Astrocyte (in vitro differentiated cells and primary cell): ENCODE data around the gene NR5A1. TPM values are rescaled to one million over a fixed set of nuclear protein-coding genes. Genes with fewer than 3 reads are reported as not detected.

ENCODE experiments used
- DNase-seq: peaks from one replicate; pipeline ENCODE4 v3.0.0-alpha.2; 2010; ENCODE audit warnings: low read depth
- FAIRE-seq: peaks from 2 replicates; lab custom pipeline; 2011; peaks lifted over from hg19 to GRCh38; lab: Jason Lieb, UNC
- H2AFZ ChIP-seq: 2 replicates; pipeline ENCODE4 v1.6.0; 2012; ENCODE audit warnings: low read depth, low read length, inconsistent platforms
- H3K27ac ChIP-seq: 2 replicates; pipeline ENCODE4 v1.5.1; 2011; ENCODE audit warnings: low read depth, low read length, inconsistent platforms
- H3K27me3 ChIP-seq: 2 replicates; pipeline ENCODE4 v1.6.0; 2011; ENCODE audit warnings: low read length, inconsistent platforms; ENCODE audit not compliant: insufficient read depth
- H3K36me3 ChIP-seq: 2 replicates; pipeline ENCODE4 v1.5.1; 2011; ENCODE audit warnings: low read length, inconsistent platforms; ENCODE audit not compliant: insufficient read depth
- H3K4me1 ChIP-seq: 2 replicates; pipeline ENCODE4 v1.5.1; 2011; ENCODE audit warnings: low read length, inconsistent platforms; ENCODE audit not compliant: insufficient read depth
- H3K4me2 ChIP-seq: 2 replicates; pipeline ENCODE4 v1.6.0; 2012; ENCODE audit warnings: low read length, inconsistent platforms
- H3K4me3 ChIP-seq: 2 replicates; pipeline ENCODE4 v1.5.1; 2011; ENCODE audit warnings: low read depth, mild to moderate bottlenecking, low read length, inconsistent platforms; ENCODE audit not compliant: insufficient read depth
- H3K79me2 ChIP-seq: 2 replicates; pipeline ENCODE4 v1.6.0; 2012; ENCODE audit warnings: mild to moderate bottlenecking, low read length, inconsistent platforms; ENCODE audit not compliant: insufficient read depth
- H3K9ac ChIP-seq: 2 replicates; pipeline ENCODE4 v1.6.0; 2012; ENCODE audit warnings: mild to moderate bottlenecking, low read length, inconsistent platforms
- H3K9me3 ChIP-seq: 2 replicates; pipeline ENCODE4 v1.5.1; 2012; ENCODE audit warnings: low read depth, mild to moderate bottlenecking, low read length, inconsistent platforms; ENCODE audit not compliant: insufficient read depth
- H4K20me1 ChIP-seq: 2 replicates; pipeline ENCODE4 v1.6.0; 2012; ENCODE audit warnings: low read length, inconsistent platforms; ENCODE audit not compliant: insufficient read depth
- H3K27ac Mint-ChIP-seq: one replicate; pipeline ENCODE4 v1.8.0; 2021; ENCODE audit warnings: mild to moderate bottlenecking, mixed read lengths; ENCODE audit not compliant: unreplicated experiment
- H3K27me3 Mint-ChIP-seq: one replicate; pipeline ENCODE4 v1.8.0; 2021; ENCODE audit warnings: low read depth, mixed read lengths; ENCODE audit not compliant: unreplicated experiment
- H3K36me3 Mint-ChIP-seq: one replicate; pipeline ENCODE4 v1.8.0; 2021; ENCODE audit warnings: low read depth, mixed read lengths; ENCODE audit not compliant: unreplicated experiment
- H3K4me1 Mint-ChIP-seq: one replicate; pipeline ENCODE4 v1.8.0; 2021; ENCODE audit warnings: low read depth, mixed read lengths; ENCODE audit not compliant: unreplicated experiment
- H3K4me3 Mint-ChIP-seq: one replicate; pipeline ENCODE4 v1.8.0; 2021; ENCODE audit warnings: mild to moderate bottlenecking, moderate library complexity, mixed read lengths; ENCODE audit not compliant: unreplicated experiment
- H3K9me3 Mint-ChIP-seq: one replicate; pipeline ENCODE4 v1.8.0; 2021; ENCODE audit warnings: mild to moderate bottlenecking, mixed read lengths; ENCODE audit not compliant: unreplicated experiment
- CTCF ChIP-seq: IDR thresholded peaks from 2 replicates; pipeline ENCODE4 v1.5.1; 2011; ENCODE audit warnings: low read depth, mild to moderate bottlenecking, inconsistent platforms, low read length, moderate library complexity; ENCODE audit not compliant: insufficient read depth
- EZH2 ChIP-seq: IDR thresholded peaks from 2 replicates; pipeline ENCODE4 v1.6.1; 2012; ENCODE audit warnings: mild to moderate bottlenecking, low read length, inconsistent platforms; ENCODE audit not compliant: insufficient read depth
- total RNA-seq: library from RNA; stranded (reverse); gene quantifications from 2 replicates; pipeline ENCODE4 v1.2.1, GENCODE V29; 2021

The NR5A1 gene
- total RNA-seq, 1 donor from 2014 or later = not detected

GRCh38 chr9:124500796-124501611, 6.2 kb downstream of the NR5A1 start:
- no peak overlapping the region for H3K4me3 Mint-ChIP-seq
- H3K27me3 Mint-ChIP-seq = peaks cover 72% of the 10 kb centered on the region
- H3K36me3 Mint-ChIP-seq = peaks cover 2% of the 10 kb centered on the region
- H3K9me3 ChIP-seq = no peaks in the 10 kb centered on the region
- H3K27ac ChIP-seq = no peak overlapping the region
- H3K79me2 ChIP-seq = no peaks in the 10 kb centered on the region
- no peak overlapping the region for H2AFZ ChIP-seq
- H3K36me3 ChIP-seq = no peaks in the 10 kb centered on the region
- peaks cover 3% of the 10 kb centered on the region for H3K4me1 Mint-ChIP-seq
- no peak overlapping the region for H3K27ac Mint-ChIP-seq
- H3K9ac ChIP-seq = no peak overlapping the region
- DNase-seq (no peak), FAIRE-seq (no peak)
- H3K4me3 ChIP-seq = no peak overlapping the region
- no peaks in the 10 kb centered on the region for H4K20me1 ChIP-seq
- TF ChIP-seq EZH2 = peak; percentile 10
- TF ChIP-seq CTCF = no peak
- no peak overlapping the region for H3K4me2 ChIP-seq
- H3K4me1 ChIP-seq = no peaks in the 10 kb centered on the region
- peaks cover 3% of the 10 kb centered on the region for H3K9me3 Mint-ChIP-seq
- peaks cover 56% of the 10 kb centered on the region for H3K27me3 ChIP-seq

- Histone ChIP-seq H3K4me2 (no peak overlapping the region), H3K27me3 (peaks cover 51% of the 10 kb centered on the region), H3K36me3 (no peaks in the 10 kb centered on the region), H3K4me1 (no peaks in the 10 kb centered on the region), H4K20me1 (no peaks in the 10 kb centered on the region), H3K4me3 (no peak overlapping the region), H3K79me2 (no peaks in the 10 kb centered on the region), H3K27ac (no peak overlapping the region), H3K9me3 (no peaks in the 10 kb centered on the region), H3K9ac (no peak overlapping the region), H2AFZ (no peak overlapping the region)
- FAIRE-seq (no peak), DNase-seq (no peak)
- Mint-ChIP-seq H3K4me3 (no peak overlapping the region), H3K27ac (no peak overlapping the region), H3K9me3 (peaks cover 3% of the 10 kb centered on the region), H3K27me3 (peaks cover 73% of the 10 kb centered on the region), H3K36me3 (peaks cover 2% of the 10 kb centered on the region), H3K4me1 (peaks cover 3% of the 10 kb centered on the region)
- TF ChIP-seq EZH2 = no peak
- no peak for TF ChIP-seq CTCF
Observed at GRCh38 chr9:124500028-124500795, 7.0 kb downstream of the NR5A1 start.
